Loucy (cell line): ENCODE data around the gene TNNI2.
A peak's percentile ranks its signal among the peaks of the same experiment; 100 is the strongest.

Source experiments
- H2AFZ ChIP-seq: fragments of 200-600 bp; sonication (generic); 2 replicates; pipeline ENCODE4 v1.6.0; 2016; ENCODE audit warnings: antibody characterized with exemption, mild to moderate bottlenecking, low read length, moderate library complexity
- H3F3A ChIP-seq: fragments of 200-600 bp; 2 replicates; pipeline ENCODE4 v1.6.0; 2016; ENCODE audit warnings: antibody characterized with exemption, low read depth, mild to moderate bottlenecking
- H3K27me3 ChIP-seq: fragments of 200-600 bp; sonication (generic); 2 replicates; pipeline ENCODE4 v1.6.1; 2014; ENCODE audit warnings: low read length, mild to moderate bottlenecking; ENCODE audit not compliant: insufficient read depth, poor library complexity, severe bottlenecking
- H3K36me3 ChIP-seq: fragments of 200-600 bp; sonication (generic); 2 replicates; pipeline ENCODE4 v1.6.1; 2016; ENCODE audit warnings: low read length; ENCODE audit not compliant: insufficient read depth
- H3K4me1 ChIP-seq: fragments of 200-600 bp; sonication (generic); 2 replicates; pipeline ENCODE4 v1.5.1; 2014; ENCODE audit warnings: low read length, mild to moderate bottlenecking; ENCODE audit not compliant: insufficient read depth, poor library complexity, severe bottlenecking
- H3K4me2 ChIP-seq: fragments of 200-600 bp; sonication (generic); 2 replicates; pipeline ENCODE4 v1.6.0; 2014; ENCODE audit warnings: antibody characterized with exemption, low read length, low read depth, mild to moderate bottlenecking; ENCODE audit not compliant: poor library complexity, severe bottlenecking
- H3K4me3 ChIP-seq: fragments of 200-600 bp; sonication (generic); 2 replicates; pipeline ENCODE4 v1.5.1; 2014; ENCODE audit warnings: low read length, mild to moderate bottlenecking, mixed read lengths; ENCODE audit not compliant: poor library complexity, severe bottlenecking
- H3K79me2 ChIP-seq: fragments of 200-600 bp; sonication (generic); 2 replicates; pipeline ENCODE4 v1.6.1; 2014; ENCODE audit warnings: low read length; ENCODE audit not compliant: insufficient read depth
- H3K9ac ChIP-seq: fragments of 200-600 bp; sonication (generic); 2 replicates; pipeline ENCODE4 v1.6.0; 2014; ENCODE audit warnings: mild to moderate bottlenecking, low read depth, low read length, moderate library complexity; ENCODE audit not compliant: poor library complexity, severe bottlenecking
- H3K9me2 ChIP-seq: fragments of 200-600 bp; sonication (generic); replicated peaks from 2 replicates; pipeline ENCODE4 v1.6.1; 2016; ENCODE audit warnings: low read depth, low read length, mixed read lengths
- H3K9me3 ChIP-seq: fragments of 200-600 bp; sonication (generic); 2 replicates; pipeline ENCODE4 v1.6.1; 2014; ENCODE audit warnings: mild to moderate bottlenecking, antibody characterized with exemption, low read length, low read depth; ENCODE audit not compliant: insufficient read depth
- H4K20me1 ChIP-seq: fragments of 200-600 bp; sonication (generic); 2 replicates; pipeline ENCODE4 v1.6.0; 2014; ENCODE audit warnings: antibody characterized with exemption, low read length, mild to moderate bottlenecking; ENCODE audit not compliant: insufficient read depth, poor library complexity, severe bottlenecking
- EZH2phosphoT487 ChIP-seq: fragments of 200-600 bp; IDR thresholded peaks from 2 replicates; pipeline ENCODE4 v1.6.1; 2018; ENCODE audit warnings: antibody characterized with exemption, mild to moderate bottlenecking, moderate library complexity, borderline replicate concordance
- TF ChIP-seq, protein P1 (sequence below): fragments of 200-600 bp; sonication (generic); conservative IDR thresholded peaks from 2 replicates; pipeline ENCODE4 v1.5.1; 2014; ENCODE audit warnings: mild to moderate bottlenecking, antibody characterized with exemption, low read length

Gene TNNI2

DNA sequence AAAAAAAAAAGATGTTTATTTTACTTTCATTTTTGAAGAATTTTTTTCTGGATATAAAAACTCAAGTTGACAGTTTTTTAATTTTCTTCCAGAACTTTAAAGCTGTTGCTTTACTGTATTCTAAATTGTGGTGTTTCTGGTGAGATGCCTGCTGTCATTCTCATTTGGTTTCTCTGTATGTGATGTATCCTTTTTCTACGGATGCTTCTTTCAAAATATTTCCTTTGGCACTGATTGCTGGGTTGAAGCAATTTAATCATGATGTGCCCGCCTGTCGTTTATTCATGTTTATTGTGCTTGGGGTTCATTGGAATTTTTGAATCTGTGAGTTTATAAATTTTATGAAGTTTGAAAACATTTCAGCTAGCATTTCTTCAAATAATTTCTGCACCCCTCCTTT is 45.7 kb upstream of the TNNI2 start:
- H4K20me1 ChIP-seq: no peaks in the 10 kb centered on the region
- H3K4me3 ChIP-seq: peak overlapping the region; percentile 61
- no peak overlapping the region for H2AFZ ChIP-seq
- H3K4me1 ChIP-seq: peaks cover 19% of the 10 kb centered on the region
- peak overlapping the region; percentile 72 for H3K4me2 ChIP-seq
- no peaks in the 10 kb centered on the region for H3K36me3 ChIP-seq
- TF ChIP-seq, protein P1, sequence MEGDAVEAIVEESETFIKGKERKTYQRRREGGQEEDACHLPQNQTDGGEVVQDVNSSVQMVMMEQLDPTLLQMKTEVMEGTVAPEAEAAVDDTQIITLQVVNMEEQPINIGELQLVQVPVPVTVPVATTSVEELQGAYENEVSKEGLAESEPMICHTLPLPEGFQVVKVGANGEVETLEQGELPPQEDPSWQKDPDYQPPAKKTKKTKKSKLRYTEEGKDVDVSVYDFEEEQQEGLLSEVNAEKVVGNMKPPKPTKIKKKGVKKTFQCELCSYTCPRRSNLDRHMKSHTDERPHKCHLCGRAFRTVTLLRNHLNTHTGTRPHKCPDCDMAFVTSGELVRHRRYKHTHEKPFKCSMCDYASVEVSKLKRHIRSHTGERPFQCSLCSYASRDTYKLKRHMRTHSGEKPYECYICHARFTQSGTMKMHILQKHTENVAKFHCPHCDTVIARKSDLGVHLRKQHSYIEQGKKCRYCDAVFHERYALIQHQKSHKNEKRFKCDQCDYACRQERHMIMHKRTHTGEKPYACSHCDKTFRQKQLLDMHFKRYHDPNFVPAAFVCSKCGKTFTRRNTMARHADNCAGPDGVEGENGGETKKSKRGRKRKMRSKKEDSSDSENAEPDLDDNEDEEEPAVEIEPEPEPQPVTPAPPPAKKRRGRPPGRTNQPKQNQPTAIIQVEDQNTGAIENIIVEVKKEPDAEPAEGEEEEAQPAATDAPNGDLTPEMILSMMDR: no peak
- no peak for TF ChIP-seq EZH2phosphoT487
- H3K9me3 ChIP-seq: no peaks in the 10 kb centered on the region
- H3K9ac ChIP-seq: peak overlapping the region; percentile 66
- no peaks in the 10 kb centered on the region for H3K9me2 ChIP-seq
- no peaks in the 10 kb centered on the region for H3K79me2 ChIP-seq
- H3K27me3 ChIP-seq: no peaks in the 10 kb centered on the region
- no peaks in the 10 kb centered on the region for H3F3A ChIP-seq

DNA sequence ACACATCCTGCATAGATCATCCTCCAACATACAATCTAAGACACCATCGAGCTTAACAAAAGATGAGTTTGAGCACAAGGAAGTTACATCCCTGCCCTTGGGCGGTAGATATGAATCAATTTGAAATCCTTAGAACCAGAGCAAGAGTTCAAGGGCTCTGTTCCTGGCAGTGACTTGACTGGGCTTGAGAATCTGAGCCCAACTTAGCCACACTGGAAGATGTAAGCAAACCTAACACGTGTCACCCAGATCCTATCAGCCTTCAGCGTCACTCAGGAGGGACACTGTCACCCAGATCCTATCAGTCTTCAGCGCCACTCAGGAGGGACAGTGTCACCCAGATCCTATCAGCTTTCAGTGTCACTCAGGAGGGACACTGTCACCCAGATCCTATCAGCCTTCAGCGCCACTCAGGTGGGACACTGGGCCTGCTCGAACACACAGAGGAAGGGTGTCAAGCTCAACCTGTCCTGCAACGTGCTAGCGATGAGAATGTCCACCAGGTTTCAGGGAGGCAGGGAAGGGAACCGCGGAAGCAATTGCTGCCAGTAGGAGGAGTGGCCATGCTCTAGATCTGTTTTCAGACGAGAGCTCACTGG is 42.3 kb upstream of the TNNI2 start:
- peaks cover 19% of the 10 kb centered on the region for H3K4me1 ChIP-seq
- H3K9me2 ChIP-seq: no peaks in the 10 kb centered on the region
- no peaks in the 10 kb centered on the region for H3K9me3 ChIP-seq
- no peaks in the 10 kb centered on the region for H3K36me3 ChIP-seq
- no peaks in the 10 kb centered on the region for H3F3A ChIP-seq
- H4K20me1 ChIP-seq: no peaks in the 10 kb centered on the region
- TF ChIP-seq, protein P1: no peak
- TF ChIP-seq EZH2phosphoT487: no peak
- no peak overlapping the region for H3K4me3 ChIP-seq
- H2AFZ ChIP-seq: peak overlapping the region; percentile 32; the same call in 1 of the 2 replicates
- no peaks in the 10 kb centered on the region for H3K27me3 ChIP-seq
- H3K4me2 ChIP-seq: no peak overlapping the region
- H3K79me2 ChIP-seq: no peaks in the 10 kb centered on the region
- no peak overlapping the region for H3K9ac ChIP-seq

DNA sequence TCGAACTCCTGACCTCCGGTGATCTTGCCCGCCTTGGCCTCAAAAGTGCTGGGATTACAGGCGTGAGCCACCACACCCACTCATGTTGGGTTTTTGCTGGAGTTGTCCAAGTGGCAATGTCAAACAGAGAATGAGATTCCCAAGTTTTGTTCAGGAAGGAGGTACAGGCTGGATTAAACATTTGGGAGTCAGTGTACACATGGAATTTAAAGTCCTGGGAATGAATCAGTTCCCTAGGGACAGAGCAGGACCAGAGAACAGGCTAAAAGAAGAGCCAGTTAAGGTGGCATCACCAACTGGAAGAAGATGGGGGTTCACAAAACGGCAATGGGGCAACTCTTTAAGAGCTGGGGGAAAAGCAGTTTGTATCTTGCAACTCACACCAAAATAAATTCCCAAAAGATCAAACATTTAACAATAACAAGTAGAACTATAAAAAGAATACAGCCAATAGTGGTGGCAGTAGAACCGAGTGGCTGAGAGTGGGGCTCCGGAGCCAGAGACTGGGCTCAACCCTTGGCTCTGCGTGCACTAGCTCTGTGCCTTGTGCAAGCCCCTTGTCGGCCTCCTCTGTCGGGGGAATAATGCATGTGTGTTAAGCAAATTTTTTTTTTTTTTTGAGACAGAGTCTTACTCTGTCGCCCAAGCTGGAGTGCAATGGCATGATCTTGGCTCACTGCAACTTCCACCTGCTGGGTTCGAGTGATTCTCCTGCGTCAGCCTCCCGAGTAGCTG is 41.2 kb upstream of the TNNI2 start:
- H3K9me3 ChIP-seq: no peaks in the 10 kb centered on the region
- H2AFZ ChIP-seq: no peak overlapping the region
- H3K9me2 ChIP-seq: no peaks in the 10 kb centered on the region
- H3K4me1 ChIP-seq: peaks cover 13% of the 10 kb centered on the region
- H3K79me2 ChIP-seq: no peaks in the 10 kb centered on the region
- no peaks in the 10 kb centered on the region for H3K27me3 ChIP-seq
- no peak overlapping the region for H3K4me2 ChIP-seq
- no peaks in the 10 kb centered on the region for H3K36me3 ChIP-seq
- TF ChIP-seq, protein P1: no peak
- TF ChIP-seq EZH2phosphoT487: no peak
- no peaks in the 10 kb centered on the region for H4K20me1 ChIP-seq
- no peaks in the 10 kb centered on the region for H3F3A ChIP-seq
- no peak overlapping the region for H3K9ac ChIP-seq
- no peak overlapping the region for H3K4me3 ChIP-seq
